H1 (cell line): ENCODE results near the gene PSD. TPM values are rescaled to one million over a fixed set of nuclear protein-coding genes. Genes with fewer than 3 reads are reported as not detected.

Experiments used
- CHD7 ChIP-seq: fragments of 300-600 bp; sonication (generic); IDR thresholded peaks from 2 replicates; pipeline ENCODE4 v1.7.1; 2012; ENCODE audit warnings: low read length, moderate library complexity, mild to moderate bottlenecking, inconsistent platforms; ENCODE audit not compliant: insufficient replicate concordance
- CTBP2 ChIP-seq: IDR thresholded peaks from 2 replicates; pipeline ENCODE4 v1.7.0; 2011; ENCODE audit warnings: borderline replicate concordance, mild to moderate bottlenecking, moderate library complexity, mixed read lengths, low read length; ENCODE audit not compliant: insufficient read depth, insufficient read length
- FOSL1 ChIP-seq: IDR thresholded peaks from 2 replicates; pipeline ENCODE4 v1.6.1; 2011; ENCODE audit warnings: mild to moderate bottlenecking, low read depth, low read length, moderate library complexity; ENCODE audit not compliant: insufficient read depth
- HDAC2 ChIP-seq, 2 experiments: fragments of 300-600 bp in 1 of 2; sonication (generic) in 1 of 2; IDR thresholded peaks; 2 replicates each; pipeline ENCODE4 v1.6.1; 2011 to 2012; ENCODE audit warnings: low read depth in 2 of 2, low read length in 2 of 2, mild to moderate bottlenecking in 2 of 2, moderate library complexity in 2 of 2, borderline replicate concordance in 1 of 2, inconsistent platforms in 1 of 2
- RNF2 ChIP-seq: fragments of 200-900, 300-1000 bp; sonication (generic); IDR thresholded peaks from 2 replicates; pipeline ENCODE4 v1.7.1; 2016; ENCODE audit warnings: borderline replicate concordance, low read depth, mild to moderate bottlenecking, antibody characterized with exemption, low read length; ENCODE audit not compliant: poor library complexity, severe bottlenecking; ENCODE audit errors: missing control alignments
- SP1 ChIP-seq: IDR thresholded peaks from 2 replicates; pipeline ENCODE4 v1.6.1; 2011; ENCODE audit warnings: low read depth, low read length
- SP4 ChIP-seq: IDR thresholded peaks from 2 replicates; pipeline ENCODE4 v1.6.1; 2012; ENCODE audit warnings: low read length, inconsistent platforms
- TAF7 ChIP-seq: optimal IDR thresholded peaks from 2 replicates; pipeline ENCODE3; 2011; ENCODE audit warnings: low read depth, mild to moderate bottlenecking, inconsistent platforms, low read length, moderate library complexity, borderline replicate concordance
- polyA plus RNA-seq, 7 experiments: library from polyadenylated mRNA; depleted of rRNA in 3 of 7; stranded (reverse) in 5 of 7; unstranded in 2 of 7; fragments of >200 nt in 5 of 7; fragments of 200-250 nt in 2 of 7; gene quantifications; 1 replicate in 5 of 7; 2 replicates in 1 of 7; 4 replicates in 1 of 7; pipeline versions ENCODE4 v1.2.1 to v1.2.3, GENCODE V29; 2011 to 2013; ENCODE audit warnings: missing spikeins in 2 of 7, mixed read lengths in 2 of 7
- total RNA-seq: library from RNA; stranded (reverse); fragmentation: NEBNext Ultra II Directional; extraction: Animal tissue kit (Norgen Biotek cat#: 25700); gene quantifications from 2 replicates; pipeline ENCODE4 v1.2.1, GENCODE V29; 2021

PSD gene
- total and polyA plus RNA-seq, 2 of the 8 experiments (the other 6 are each of a cell fraction or from before 2014, with no cell fraction given) = 5.4 to 6.0 TPM

- TF ChIP-seq CHD7 (no peak), RNF2 (no peak), TAF7 (no peak), SP1 (0 out of 2 replicates have a peak, but pooled peaks have one; percentile 46), FOSL1 (no peak), SP4 (no peak), CTBP2 (no peak), HDAC2 (IDR thresholded peaks at IDR 0.05; ENCODE audit: borderline replicate concordance in 1 of 2, low read depth in 2 of 2, low read length in 2 of 2) (peak; percentile 39 to 87; a peak in 2 of 4 replicates)
Measured at GRCh38 chr10:102461187-102462054, 42.8 kb upstream of the PSD start (continued).
